Liver (tissue), 3 donors: Measurements from ENCODE around the gene PRDX1.

Source experiments
- CTCF ChIP-seq: fragments of 150-350 bp; IDR thresholded peaks from 2 replicates; pipeline ENCODE4 v1.5.1; 2017; ENCODE audit warnings: improper control_type of control experiment, low read depth, low read length; ENCODE audit not compliant: missing input control
- GABPA ChIP-seq, 2 donors: IDR thresholded peaks in 1 of 2; conservative IDR thresholded peaks in 1 of 2; 2 replicates each; pipeline ENCODE4 v1.6.1; 2016; ENCODE audit warnings: antibody characterized with exemption in 2 of 2, mild to moderate bottlenecking in 1 of 2, moderate library complexity in 1 of 2
- HNF4A ChIP-seq, 2 donors: conservative IDR thresholded peaks; 2 replicates each; pipeline ENCODE4 v1.6.1; 2016; ENCODE audit warnings: antibody characterized with exemption in 2 of 2, mild to moderate bottlenecking in 2 of 2
- MAX ChIP-seq: IDR thresholded peaks from 2 replicates; pipeline ENCODE4 v1.6.1; 2016; ENCODE audit warnings: antibody characterized with exemption
- NR2F2 ChIP-seq: IDR thresholded peaks from 2 replicates; pipeline ENCODE4 v1.6.1; 2016; ENCODE audit warnings: antibody characterized with exemption
- REST ChIP-seq: IDR thresholded peaks from 2 replicates; pipeline ENCODE4 v1.6.1; 2016; ENCODE audit warnings: antibody characterized with exemption, mild to moderate bottlenecking
- SP1 ChIP-seq: IDR thresholded peaks from 2 replicates; pipeline ENCODE4 v1.6.1; 2018; ENCODE audit warnings: antibody characterized with exemption, mild to moderate bottlenecking
- YY1 ChIP-seq: IDR thresholded peaks from 2 replicates; pipeline ENCODE4 v1.6.1; 2016; ENCODE audit warnings: antibody characterized with exemption, mild to moderate bottlenecking
- donor health status: healthy.
- donor health status: healthy.

- TF ChIP-seq CTCF (no peak), SP1 (no peak), REST (no peak), HNF4A (conservative IDR thresholded peaks at IDR 0.05) (no peak), MAX (no peak), NR2F2 (no peak), YY1 (no peak), GABPA (IDR thresholded peaks at IDR 0.05 in 1 of 2, conservative IDR thresholded peaks at IDR 0.05 in 1 of 2) (no peak)
Measured at GRCh38 chr1:45479039-45479748, 42.5 kb downstream of the PRDX1 start.
